Measurements from ENCODE around the gene ZBTB42. TPM values are rescaled to one million over a fixed set of nuclear protein-coding genes. Genes with fewer than 3 reads are reported as not detected.

Gene ZBTB42
- total RNA-seq, 1 experiment from 2014 or later = 9.2 TPM

DNA sequence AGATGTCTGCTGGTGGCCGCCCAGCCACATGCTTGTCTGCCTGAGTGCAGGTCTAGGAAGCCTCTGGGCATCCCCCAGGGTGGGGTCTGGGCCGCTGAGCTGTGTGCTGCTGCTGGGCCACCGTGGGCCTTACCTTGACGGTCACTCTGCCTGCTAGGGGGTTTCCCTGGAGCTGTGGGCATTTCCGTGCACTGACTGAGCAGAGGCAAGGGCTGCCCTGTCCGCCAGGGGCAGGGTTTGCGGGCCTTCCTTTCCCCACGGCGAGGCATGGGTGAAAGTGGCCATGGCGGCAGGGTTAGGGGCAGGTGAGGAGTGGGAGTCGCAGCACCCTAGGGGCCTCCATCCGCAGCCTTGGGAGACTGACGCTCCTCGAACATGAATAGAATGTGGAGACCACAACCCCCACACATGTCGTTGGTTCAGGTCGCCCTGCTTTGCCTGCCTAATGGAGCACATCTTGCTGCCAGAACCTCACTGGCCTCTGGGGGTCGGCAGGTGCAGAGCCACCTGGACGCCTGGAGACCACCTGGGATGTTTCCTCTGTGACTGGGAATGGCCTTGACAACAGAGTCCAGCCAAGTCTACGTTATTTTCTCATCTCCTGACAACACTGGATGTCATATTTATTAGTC lies 2.5 kb downstream of the ZBTB42 start:
- TF ChIP-seq EZH2phosphoT487 (IDR thresholded peaks at IDR 0.05; ENCODE audit: borderline replicate concordance, low read length) = no peak
- no peak for TF ChIP-seq CTCF (conservative IDR thresholded peaks at IDR 0.05; ENCODE audit: low read depth, low read length)
- no peak for TF ChIP-seq EZH2 (IDR thresholded peaks at IDR 0.05; ENCODE audit: low read length, unreplicated experiment)
- Histone ChIP-seq H3K4me3 (ENCODE audit: low read length) (no peak overlapping the region), H3K27ac (ENCODE audit: low read length) (no peak overlapping the region), H3K9me2 (replicated peaks; ENCODE audit: low read length) (no peaks in the 10 kb centered on the region), H3K27me3 (ENCODE audit: low read length) (no peaks in the 10 kb centered on the region), H4K20me1 (ENCODE audit: low read length) (0 out of 2 replicates have a peak, but pooled peaks cover 4% of the 10 kb centered on the region), H3K4me2 (ENCODE audit: low read length) (0 out of 2 replicates have a peak overlapping the region, but pooled peaks have one; percentile 15), H2AFZ (ENCODE audit: low read length) (no peak overlapping the region), H3K79me2 (ENCODE audit: low read length) (peaks cover 18% of the 10 kb centered on the region), H3K9ac (ENCODE audit: low read length) (no peak overlapping the region), H3K4me1 (ENCODE audit: insufficient read depth, low read length) (peaks cover 38% of the 10 kb centered on the region), H3F3A (ENCODE audit: low read length, unreplicated experiment) (no peaks in the 10 kb centered on the region), H3K36me3 (ENCODE audit: low read depth, low read length) (no peaks in the 10 kb centered on the region), H3K9me3 (ENCODE audit: low read length) (no peaks in the 10 kb centered on the region)
- CTCF ChIA-PET = interaction anchor here (1.0 kb wide), 1 partner anchor 23 kb away, joined by 13 read pairs; no protein-coding TSS in a partner anchor
- ATAC-seq (no peak), DNase-seq (no peak)
- POLR2A ChIA-PET (ENCODE audit: unreplicated experiment) = no interaction called here
- BruUV-seq (replicated peaks) = no TSS peak
- intact Hi-C loops (cut with micrococcal nuclease) = no loop called here

- Histone ChIP-seq H3K9me3 (ENCODE audit: low read length) (no peaks in the 10 kb centered on the region), H3K27ac (ENCODE audit: low read length) (no peak overlapping the region), H2AFZ (ENCODE audit: low read length) (no peak overlapping the region), H3F3A (ENCODE audit: low read length, unreplicated experiment) (no peaks in the 10 kb centered on the region), H3K79me2 (ENCODE audit: low read length) (peaks cover 18% of the 10 kb centered on the region), H3K36me3 (ENCODE audit: low read depth, low read length) (no peaks in the 10 kb centered on the region), H3K4me2 (ENCODE audit: low read length) (0 out of 2 replicates have a peak overlapping the region, but pooled peaks have one; percentile 15), H4K20me1 (ENCODE audit: low read length) (0 out of 2 replicates have a peak, but pooled peaks cover 4% of the 10 kb centered on the region), H3K4me1 (ENCODE audit: insufficient read depth, low read length) (peaks cover 38% of the 10 kb centered on the region), H3K27me3 (ENCODE audit: low read length) (no peaks in the 10 kb centered on the region), H3K4me3 (ENCODE audit: low read length) (no peak overlapping the region), H3K9me2 (replicated peaks; ENCODE audit: low read length) (no peaks in the 10 kb centered on the region), H3K9ac (ENCODE audit: low read length) (no peak overlapping the region)
- CTCF ChIA-PET = no interaction called here
- POLR2A ChIA-PET (ENCODE audit: unreplicated experiment) = no interaction called here
- TF ChIP-seq EZH2phosphoT487 (IDR thresholded peaks at IDR 0.05; ENCODE audit: borderline replicate concordance, low read length) = no peak
- no peak for TF ChIP-seq CTCF (conservative IDR thresholded peaks at IDR 0.05; ENCODE audit: low read depth, low read length)
- no peak for TF ChIP-seq EZH2 (IDR thresholded peaks at IDR 0.05; ENCODE audit: low read length, unreplicated experiment)
- no TSS peak for BruUV-seq (replicated peaks)
- ATAC-seq = no peak
- peak; percentile 44 for DNase-seq
- intact Hi-C loops (cut with micrococcal nuclease) = no loop called here
Measured at GRCh38 chr14:104803912-104804410, 3.1 kb downstream of the ZBTB42 start.

All from PC-3 (cell line).